ENCODE results near the gene SEPSECS. TPM values are rescaled to one million over a fixed set of nuclear protein-coding genes. Genes with fewer than 3 reads are reported as not detected.

Gene SEPSECS
- total RNA-seq, 1 donor from 2014 or later = 12.0 TPM

GRCh38 chr4:25163196-25163595 lies 2.9 kb upstream of the SEPSECS start:
- Mint-ChIP-seq H3K9me3 (ENCODE audit: unreplicated experiment) (peaks cover 4% of the 10 kb centered on the region), H3K4me3 (ENCODE audit: unreplicated experiment) (no peak overlapping the region), H3K27ac (ENCODE audit: unreplicated experiment) (no peak overlapping the region), H3K4me1 (ENCODE audit: unreplicated experiment) (peaks cover 18% of the 10 kb centered on the region), H3K36me3 (ENCODE audit: low read depth, unreplicated experiment) (peaks cover 5% of the 10 kb centered on the region), H3K27me3 (ENCODE audit: unreplicated experiment) (peaks cover 6% of the 10 kb centered on the region)
- DNase-seq (ENCODE audit: low spot score) = no peak
- TF ChIP-seq, protein P1, sequence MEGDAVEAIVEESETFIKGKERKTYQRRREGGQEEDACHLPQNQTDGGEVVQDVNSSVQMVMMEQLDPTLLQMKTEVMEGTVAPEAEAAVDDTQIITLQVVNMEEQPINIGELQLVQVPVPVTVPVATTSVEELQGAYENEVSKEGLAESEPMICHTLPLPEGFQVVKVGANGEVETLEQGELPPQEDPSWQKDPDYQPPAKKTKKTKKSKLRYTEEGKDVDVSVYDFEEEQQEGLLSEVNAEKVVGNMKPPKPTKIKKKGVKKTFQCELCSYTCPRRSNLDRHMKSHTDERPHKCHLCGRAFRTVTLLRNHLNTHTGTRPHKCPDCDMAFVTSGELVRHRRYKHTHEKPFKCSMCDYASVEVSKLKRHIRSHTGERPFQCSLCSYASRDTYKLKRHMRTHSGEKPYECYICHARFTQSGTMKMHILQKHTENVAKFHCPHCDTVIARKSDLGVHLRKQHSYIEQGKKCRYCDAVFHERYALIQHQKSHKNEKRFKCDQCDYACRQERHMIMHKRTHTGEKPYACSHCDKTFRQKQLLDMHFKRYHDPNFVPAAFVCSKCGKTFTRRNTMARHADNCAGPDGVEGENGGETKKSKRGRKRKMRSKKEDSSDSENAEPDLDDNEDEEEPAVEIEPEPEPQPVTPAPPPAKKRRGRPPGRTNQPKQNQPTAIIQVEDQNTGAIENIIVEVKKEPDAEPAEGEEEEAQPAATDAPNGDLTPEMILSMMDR (IDR thresholded peaks at IDR 0.05; ENCODE audit: unreplicated experiment) = no peak

DNA sequence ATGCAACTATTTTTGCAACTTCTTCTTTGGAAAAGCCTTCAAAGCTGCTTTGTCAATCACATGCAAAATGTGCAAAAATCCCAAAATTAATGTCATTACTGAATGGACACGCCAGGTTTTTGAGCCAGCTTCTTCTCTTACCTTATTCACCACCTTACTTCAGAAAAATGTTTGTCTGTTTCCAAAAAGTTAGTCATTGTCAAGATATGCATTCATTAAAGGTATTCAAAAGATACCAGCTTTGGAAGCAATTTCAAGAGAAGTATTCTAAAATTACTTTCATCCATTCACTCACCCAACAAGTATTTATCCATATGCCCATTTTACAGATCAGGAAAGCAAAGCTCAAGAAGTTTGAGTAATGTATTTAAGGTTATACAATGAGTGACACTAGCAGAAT lies 2.3 kb upstream of the SEPSECS start:
- H3K27ac Mint-ChIP-seq (ENCODE audit: unreplicated experiment) = no peak overlapping the region
- peaks cover 18% of the 10 kb centered on the region for H3K4me1 Mint-ChIP-seq (ENCODE audit: unreplicated experiment)
- H3K27me3 Mint-ChIP-seq (ENCODE audit: unreplicated experiment) = peaks cover 6% of the 10 kb centered on the region
- TF ChIP-seq, protein P1 (IDR thresholded peaks at IDR 0.05; ENCODE audit: unreplicated experiment) = no peak
- peaks cover 4% of the 10 kb centered on the region for H3K9me3 Mint-ChIP-seq (ENCODE audit: unreplicated experiment)
- DNase-seq (ENCODE audit: low spot score) = no peak
- peaks cover 5% of the 10 kb centered on the region for H3K36me3 Mint-ChIP-seq (ENCODE audit: low read depth, unreplicated experiment)
- H3K4me3 Mint-ChIP-seq (ENCODE audit: unreplicated experiment) = no peak overlapping the region

DNA sequence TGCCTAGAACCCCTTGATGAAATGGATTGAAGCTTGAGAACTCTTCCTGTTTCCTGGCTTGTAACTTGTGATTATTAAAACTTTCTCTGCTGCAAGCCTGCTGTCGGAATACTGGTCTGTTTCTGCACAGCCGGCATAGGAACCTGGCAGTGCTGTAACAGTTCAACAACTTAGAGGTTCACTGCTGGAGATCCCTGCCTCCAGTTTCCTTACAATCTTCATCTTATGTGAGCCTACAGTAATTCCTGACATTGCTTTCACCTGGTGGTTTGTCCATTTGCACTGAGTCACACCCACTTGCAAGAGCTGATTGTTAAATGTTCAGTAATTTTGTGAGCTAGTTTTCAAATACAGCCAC lies 1.3 kb upstream of the SEPSECS start:
- peaks cover 4% of the 10 kb centered on the region for H3K9me3 Mint-ChIP-seq (ENCODE audit: unreplicated experiment)
- TF ChIP-seq, protein P1 (IDR thresholded peaks at IDR 0.05; ENCODE audit: unreplicated experiment) = no peak
- H3K36me3 Mint-ChIP-seq (ENCODE audit: low read depth, unreplicated experiment) = peaks cover 5% of the 10 kb centered on the region
- peak overlapping the region; percentile 94 for H3K4me3 Mint-ChIP-seq (ENCODE audit: unreplicated experiment)
- H3K4me1 Mint-ChIP-seq (ENCODE audit: unreplicated experiment) = peaks cover 18% of the 10 kb centered on the region
- no peak for DNase-seq (ENCODE audit: low spot score)
- peak overlapping the region; percentile 44 for H3K27ac Mint-ChIP-seq (ENCODE audit: unreplicated experiment)
- peaks cover 6% of the 10 kb centered on the region for H3K27me3 Mint-ChIP-seq (ENCODE audit: unreplicated experiment)

DNA sequence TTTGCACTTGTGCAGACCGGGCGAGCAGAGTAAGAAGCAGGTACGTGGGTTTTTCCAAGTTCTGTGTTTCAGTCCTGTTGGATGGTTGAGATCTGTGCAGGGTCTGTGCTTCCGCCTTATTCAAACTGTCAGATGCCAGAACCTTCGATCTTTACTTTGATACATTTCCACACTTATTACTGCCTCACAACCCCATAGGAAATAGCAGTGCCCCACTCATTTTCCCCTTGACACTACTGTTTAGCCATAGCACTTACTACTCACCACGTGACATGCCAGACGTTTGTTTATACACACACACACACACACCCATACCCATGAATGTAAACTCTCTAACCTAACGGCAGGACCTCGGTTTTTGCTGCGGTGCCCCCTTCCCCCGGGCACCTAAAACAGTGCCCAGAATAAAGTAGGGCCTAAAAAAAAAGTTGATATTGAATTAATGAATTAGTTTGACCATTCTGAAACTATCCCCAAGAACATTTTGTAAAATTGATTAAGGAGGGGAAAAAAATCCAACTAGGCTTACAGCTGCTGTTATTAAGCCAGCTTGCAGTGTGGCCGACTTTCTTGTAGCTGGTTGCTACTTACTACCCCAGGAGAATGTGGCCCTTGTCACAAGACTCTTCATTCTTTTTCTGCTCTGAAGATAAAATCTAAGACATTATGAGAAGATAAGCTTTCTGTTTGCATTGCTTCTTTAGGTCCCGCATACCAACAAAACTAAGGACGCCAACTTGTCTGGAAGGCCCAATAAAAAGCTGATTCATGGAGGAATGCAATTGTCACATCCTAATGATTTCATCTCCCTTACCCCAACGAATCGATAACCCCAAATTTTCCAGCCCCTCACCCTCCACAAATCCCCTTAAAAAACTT lies 704 bp upstream of the SEPSECS start:
- no peak for DNase-seq (ENCODE audit: low spot score)
- H3K27ac Mint-ChIP-seq (ENCODE audit: unreplicated experiment) = peak overlapping the region; percentile 67
- no peaks in the 10 kb centered on the region for H3K36me3 Mint-ChIP-seq (ENCODE audit: low read depth, unreplicated experiment)
- TF ChIP-seq, protein P1 (IDR thresholded peaks at IDR 0.05; ENCODE audit: unreplicated experiment) = no peak
- peak overlapping the region; percentile 94 for H3K4me3 Mint-ChIP-seq (ENCODE audit: unreplicated experiment)
- peaks cover 6% of the 10 kb centered on the region for H3K27me3 Mint-ChIP-seq (ENCODE audit: unreplicated experiment)
- H3K4me1 Mint-ChIP-seq (ENCODE audit: unreplicated experiment) = peaks cover 18% of the 10 kb centered on the region
- no peaks in the 10 kb centered on the region for H3K9me3 Mint-ChIP-seq (ENCODE audit: unreplicated experiment)

- TF ChIP-seq, protein P1 (IDR thresholded peaks at IDR 0.05; ENCODE audit: unreplicated experiment) = no peak
Observed at GRCh38 chr4:25158817-25159216, 1.4 kb downstream of the SEPSECS start.

More at GRCh38 chr4:25158817-25159216, 1.4 kb downstream of the SEPSECS start:
- H3K4me3 Mint-ChIP-seq (ENCODE audit: unreplicated experiment) = peak overlapping the region; percentile 94
- peaks cover 6% of the 10 kb centered on the region for H3K27me3 Mint-ChIP-seq (ENCODE audit: unreplicated experiment)
- no peaks in the 10 kb centered on the region for H3K9me3 Mint-ChIP-seq (ENCODE audit: unreplicated experiment)
- peaks cover 21% of the 10 kb centered on the region for H3K4me1 Mint-ChIP-seq (ENCODE audit: unreplicated experiment)
- H3K36me3 Mint-ChIP-seq (ENCODE audit: low read depth, unreplicated experiment) = no peaks in the 10 kb centered on the region
- DNase-seq (ENCODE audit: low spot score) = no peak
- no peak overlapping the region for H3K27ac Mint-ChIP-seq (ENCODE audit: unreplicated experiment)
